GM12878 (cell line): ENCODE measurements around the gene SLC39A13. TPM values are rescaled to one million over a fixed set of nuclear protein-coding genes. Genes with fewer than 3 reads are reported as not detected.

Source experiments
- MYB ChIP-seq: fragments of 150-350 bp; IDR thresholded peaks from 2 replicates; pipeline ENCODE4 v1.6.1; 2014; ENCODE audit warnings: mild to moderate bottlenecking, low read depth, low read length, borderline replicate concordance
- NRF1 ChIP-seq: conservative IDR thresholded peaks from 2 replicates; pipeline ENCODE4 v1.6.1; 2011; ENCODE audit warnings: mild to moderate bottlenecking, low read depth, low read length, improper control_type of control experiment
- polyA plus RNA-seq, 11 experiments: library from polyadenylated mRNA; depleted of rRNA in 4 of 11; unstranded in 6 of 11; stranded (reverse) in 5 of 11; fragments of >200 nt; fragmentation: Nextera tagmentation in 4 of 11; fragmentation: Illumina TruSeq in 1 of 11; extraction: Ambion mirVana in 4 of 11; extraction: Trizol in 1 of 11; gene quantifications; 1 replicate in 1 of 11; 2 replicates in 10 of 11; pipeline versions ENCODE4 v1.2.1 to v1.2.3, GENCODE V29; 2011 to 2016; ENCODE audit warnings: inconsistent platforms in 2 of 11, missing spikeins in 2 of 11, low read depth in 1 of 11
- total RNA-seq, 4 experiments: library from RNA; depleted of rRNA in 3 of 4; stranded (reverse); fragments of >200 nt in 3 of 4; fragmentation: Illumina TruSeq in 1 of 4; extraction: Trizol in 1 of 4; gene quantifications; 2 replicates each; pipeline versions ENCODE4 v1.2.1 to v1.2.3, GENCODE V29; 2013 to 2021
- TF ChIP-seq, protein P1 (sequence below): IDR thresholded peaks from 2 replicates; pipeline ENCODE4 v1.6.1; 2012; ENCODE audit warnings: low read depth, low read length, improper control_type of control experiment
- TF ChIP-seq, protein P2 (sequence below): fragments of 450-650 bp; IDR thresholded peaks from 2 replicates; pipeline ENCODE4 v1.6.1; 2017; ENCODE audit warnings: antibody characterized with exemption, mild to moderate bottlenecking, moderate library complexity
- TF ChIP-seq, protein P3 (sequence below): fragments of 450-650 bp; formaldehyde crosslinking; IDR thresholded peaks from 2 replicates; pipeline ENCODE4 v1.4.0; 2022; ENCODE audit warnings: mild to moderate bottlenecking, moderate library complexity

The SLC39A13 gene
- total and polyA plus RNA-seq, 10 of the 15 experiments (the other 5 are each of a cell fraction or from before 2014, with no cell fraction given) = 0.23 to 19.8 (median 6.3) TPM

DNA sequence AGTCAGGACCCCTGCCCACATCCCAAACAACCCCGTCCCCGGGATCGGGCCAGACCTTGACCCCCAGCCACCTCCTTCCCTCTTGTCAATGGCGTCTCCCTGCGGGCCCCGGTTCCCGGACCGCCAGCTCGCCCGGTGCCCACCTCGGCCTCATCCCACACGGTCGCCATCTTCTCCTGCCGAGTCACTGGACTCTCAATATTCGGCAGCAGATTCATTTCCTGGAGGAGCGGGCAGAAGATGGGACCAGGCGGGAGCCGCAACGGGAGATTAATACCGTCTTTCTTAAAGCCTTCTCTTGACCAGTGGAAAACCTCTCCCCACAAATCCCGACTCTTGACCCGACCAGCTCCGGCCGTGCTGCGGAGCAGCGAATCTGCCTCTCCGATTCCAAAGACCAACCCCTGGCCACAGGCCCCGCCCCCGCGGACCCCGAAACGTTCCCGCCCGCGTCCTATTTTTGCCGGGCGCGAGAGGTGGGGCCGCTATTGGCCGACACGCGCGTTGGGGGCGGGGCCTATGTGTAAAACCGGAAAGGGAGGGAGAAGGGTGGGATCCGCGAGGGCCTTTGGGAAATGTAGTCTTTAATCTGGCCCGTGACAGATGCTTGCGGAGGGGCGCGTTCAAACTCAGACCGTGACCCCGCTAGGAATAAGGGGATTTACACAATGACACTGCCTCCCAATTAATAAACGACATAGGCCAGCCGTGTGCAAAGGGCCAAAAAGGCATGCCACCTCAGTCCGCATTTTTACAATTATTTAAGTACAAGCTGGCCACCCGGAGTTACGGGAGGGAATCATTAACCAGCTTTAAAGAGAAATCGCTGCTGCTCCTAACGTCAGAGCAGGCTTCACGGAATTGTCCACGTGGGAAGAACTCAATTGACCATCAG, 17.9 kb downstream of the SLC39A13 start, which contains the start of gene PSMC3 (continued):
- TF ChIP-seq, protein P1, sequence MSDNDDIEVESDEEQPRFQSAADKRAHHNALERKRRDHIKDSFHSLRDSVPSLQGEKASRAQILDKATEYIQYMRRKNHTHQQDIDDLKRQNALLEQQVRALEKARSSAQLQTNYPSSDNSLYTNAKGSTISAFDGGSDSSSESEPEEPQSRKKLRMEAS = no peak
- TF ChIP-seq, protein P2, sequence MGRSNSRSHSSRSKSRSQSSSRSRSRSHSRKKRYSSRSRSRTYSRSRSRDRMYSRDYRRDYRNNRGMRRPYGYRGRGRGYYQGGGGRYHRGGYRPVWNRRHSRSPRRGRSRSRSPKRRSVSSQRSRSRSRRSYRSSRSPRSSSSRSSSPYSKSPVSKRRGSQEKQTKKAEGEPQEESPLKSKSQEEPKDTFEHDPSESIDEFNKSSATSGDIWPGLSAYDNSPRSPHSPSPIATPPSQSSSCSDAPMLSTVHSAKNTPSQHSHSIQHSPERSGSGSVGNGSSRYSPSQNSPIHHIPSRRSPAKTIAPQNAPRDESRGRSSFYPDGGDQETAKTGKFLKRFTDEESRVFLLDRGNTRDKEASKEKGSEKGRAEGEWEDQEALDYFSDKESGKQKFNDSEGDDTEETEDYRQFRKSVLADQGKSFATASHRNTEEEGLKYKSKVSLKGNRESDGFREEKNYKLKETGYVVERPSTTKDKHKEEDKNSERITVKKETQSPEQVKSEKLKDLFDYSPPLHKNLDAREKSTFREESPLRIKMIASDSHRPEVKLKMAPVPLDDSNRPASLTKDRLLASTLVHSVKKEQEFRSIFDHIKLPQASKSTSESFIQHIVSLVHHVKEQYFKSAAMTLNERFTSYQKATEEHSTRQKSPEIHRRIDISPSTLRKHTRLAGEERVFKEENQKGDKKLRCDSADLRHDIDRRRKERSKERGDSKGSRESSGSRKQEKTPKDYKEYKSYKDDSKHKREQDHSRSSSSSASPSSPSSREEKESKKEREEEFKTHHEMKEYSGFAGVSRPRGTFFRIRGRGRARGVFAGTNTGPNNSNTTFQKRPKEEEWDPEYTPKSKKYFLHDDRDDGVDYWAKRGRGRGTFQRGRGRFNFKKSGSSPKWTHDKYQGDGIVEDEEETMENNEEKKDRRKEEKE = no peak
- TF ChIP-seq MYB (no peak), NRF1 (no peak)
- TF ChIP-seq, protein P3, sequence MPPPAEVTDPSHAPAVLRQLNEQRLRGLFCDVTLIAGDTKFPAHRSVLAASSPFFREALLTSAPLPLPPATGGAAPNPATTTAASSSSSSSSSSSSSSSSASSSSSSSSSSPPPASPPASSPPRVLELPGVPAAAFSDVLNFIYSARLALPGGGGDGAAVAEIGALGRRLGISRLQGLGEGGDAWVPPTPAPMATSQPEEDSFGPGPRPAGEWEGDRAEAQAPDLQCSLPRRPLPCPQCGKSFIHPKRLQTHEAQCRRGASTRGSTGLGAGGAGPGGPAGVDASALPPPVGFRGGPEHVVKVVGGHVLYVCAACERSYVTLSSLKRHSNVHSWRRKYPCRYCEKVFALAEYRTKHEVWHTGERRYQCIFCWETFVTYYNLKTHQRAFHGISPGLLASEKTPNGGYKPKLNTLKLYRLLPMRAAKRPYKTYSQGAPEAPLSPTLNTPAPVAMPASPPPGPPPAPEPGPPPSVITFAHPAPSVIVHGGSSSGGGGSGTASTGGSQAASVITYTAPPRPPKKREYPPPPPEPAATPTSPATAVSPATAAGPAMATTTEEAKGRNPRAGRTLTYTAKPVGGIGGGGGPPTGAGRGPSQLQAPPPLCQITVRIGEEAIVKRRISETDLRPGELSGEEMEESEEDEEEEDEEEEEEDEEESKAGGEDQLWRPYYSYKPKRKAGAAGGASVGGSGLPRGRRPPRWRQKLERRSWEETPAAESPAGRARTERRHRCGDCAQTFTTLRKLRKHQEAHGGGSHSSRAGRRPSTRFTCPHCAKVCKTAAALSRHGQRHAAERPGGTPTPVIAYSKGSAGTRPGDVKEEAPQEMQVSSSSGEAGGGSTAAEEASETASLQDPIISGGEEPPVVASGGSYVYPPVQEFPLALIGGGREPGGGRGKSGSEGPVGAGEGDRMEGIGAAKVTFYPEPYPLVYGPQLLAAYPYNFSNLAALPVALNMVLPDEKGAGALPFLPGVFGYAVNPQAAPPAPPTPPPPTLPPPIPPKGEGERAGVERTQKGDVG (CRISPR knock-in tag) = no peak
